Esophagus squamous epithelium (tissue), 4 donors: Measurements from ENCODE around the gene NOC4L.

Source experiments
- CTCF ChIP-seq, 6 experiments: fragments of 450-650 bp in 4 of 6; fragments of 200-600 bp in 2 of 6; sonication (generic) in 2 of 6; IDR thresholded peaks; one replicate each; pipeline ENCODE4 v1.5.1; 2016 to 2019; ENCODE audit warnings: antibody characterized with exemption in 6 of 6, mild to moderate bottlenecking in 4 of 6, moderate library complexity in 4 of 6
- POLR2A ChIP-seq, 4 donors: fragments of 450-650 bp; IDR thresholded peaks; one replicate each; pipeline ENCODE4 v1.6.1; 2017; ENCODE audit warnings: antibody characterized with exemption in 4 of 4, mild to moderate bottlenecking in 4 of 4, moderate library complexity in 3 of 4

GRCh38 chr12:132197581-132198354 lies 53.5 kb downstream of the NOC4L start:
- TF ChIP-seq CTCF (IDR thresholded peaks at IDR 0.05): no peak
- no peak for TF ChIP-seq POLR2A (IDR thresholded peaks at IDR 0.05)
